ENCODE results near the gene TRMT6.
A peak's percentile ranks its signal among the peaks of the same experiment; 100 is the strongest.

DNA sequence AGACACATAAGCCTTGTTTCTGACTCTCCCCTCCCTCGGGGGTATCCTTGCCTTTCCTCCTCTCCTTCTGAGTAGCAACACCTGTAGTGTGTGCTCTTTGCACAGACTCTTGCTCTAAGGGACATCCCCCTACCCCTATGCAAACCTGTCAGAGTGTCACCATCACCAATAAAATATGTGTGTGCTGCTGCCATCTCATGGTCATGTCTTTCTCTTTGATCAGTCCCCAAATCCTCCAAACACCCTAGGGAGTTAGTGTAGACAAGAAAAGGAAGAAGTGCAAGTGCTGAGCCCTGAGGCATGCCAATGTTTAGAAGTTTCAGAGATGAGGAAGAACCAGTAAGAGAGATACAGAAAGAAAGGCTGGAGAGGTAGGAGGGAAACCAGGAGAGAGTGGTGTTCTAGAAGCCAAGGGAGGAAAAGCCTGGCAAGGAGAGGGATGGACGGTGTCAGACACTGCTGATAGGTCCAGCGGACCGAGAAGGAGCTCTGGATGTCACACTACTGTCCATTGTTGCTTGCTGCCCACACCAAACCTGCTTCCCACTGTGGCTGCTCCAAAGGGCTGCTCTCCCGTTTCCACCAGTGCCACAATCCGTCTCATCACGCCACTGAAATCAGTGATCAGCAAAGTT lies 16.4 kb downstream of the TRMT6 start:
- no peak for TF ChIP-seq YY1 (IDR thresholded peaks at IDR 0.05; ENCODE audit: low read depth)
- no peak for TF ChIP-seq NFIC (IDR thresholded peaks at IDR 0.05; ENCODE audit: borderline replicate concordance)
- TF ChIP-seq EP300 (IDR thresholded peaks at IDR 0.05; ENCODE audit: borderline replicate concordance in 1 of 2, low read depth in 1 of 2, low read length in 1 of 2): no peak
- TF ChIP-seq, protein P1, sequence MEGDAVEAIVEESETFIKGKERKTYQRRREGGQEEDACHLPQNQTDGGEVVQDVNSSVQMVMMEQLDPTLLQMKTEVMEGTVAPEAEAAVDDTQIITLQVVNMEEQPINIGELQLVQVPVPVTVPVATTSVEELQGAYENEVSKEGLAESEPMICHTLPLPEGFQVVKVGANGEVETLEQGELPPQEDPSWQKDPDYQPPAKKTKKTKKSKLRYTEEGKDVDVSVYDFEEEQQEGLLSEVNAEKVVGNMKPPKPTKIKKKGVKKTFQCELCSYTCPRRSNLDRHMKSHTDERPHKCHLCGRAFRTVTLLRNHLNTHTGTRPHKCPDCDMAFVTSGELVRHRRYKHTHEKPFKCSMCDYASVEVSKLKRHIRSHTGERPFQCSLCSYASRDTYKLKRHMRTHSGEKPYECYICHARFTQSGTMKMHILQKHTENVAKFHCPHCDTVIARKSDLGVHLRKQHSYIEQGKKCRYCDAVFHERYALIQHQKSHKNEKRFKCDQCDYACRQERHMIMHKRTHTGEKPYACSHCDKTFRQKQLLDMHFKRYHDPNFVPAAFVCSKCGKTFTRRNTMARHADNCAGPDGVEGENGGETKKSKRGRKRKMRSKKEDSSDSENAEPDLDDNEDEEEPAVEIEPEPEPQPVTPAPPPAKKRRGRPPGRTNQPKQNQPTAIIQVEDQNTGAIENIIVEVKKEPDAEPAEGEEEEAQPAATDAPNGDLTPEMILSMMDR (IDR thresholded peaks at IDR 0.05): peak; percentile 48
- no peak for TF ChIP-seq TAF1 (IDR thresholded peaks at IDR 0.05; ENCODE audit: borderline replicate concordance, low read depth, low read length)
